H9 (cell line): ENCODE results near the gene RIMS1. TPM values are rescaled to one million over a fixed set of nuclear protein-coding genes. Genes with fewer than 3 reads are reported as not detected.

Source experiments
- DNase-seq: peaks from one replicate; pipeline ENCODE4 v3.0.0-alpha.2; 2017
- H2AFZ ChIP-seq: one replicate; pipeline ENCODE4 v1.6.1; 2013; ENCODE audit warnings: mild to moderate bottlenecking, low read length, control low read depth, moderate library complexity
- H2AK5ac ChIP-seq: 2 replicates; pipeline ENCODE4 v1.6.1; 2013; ENCODE audit warnings: low read length, control low read depth, mixed read lengths; ENCODE audit not compliant: insufficient read length
- H2BK120ac ChIP-seq: one replicate; pipeline ENCODE4 v1.6.1; 2013; ENCODE audit warnings: low read depth, mild to moderate bottlenecking, low read length, control low read depth, inconsistent platforms; ENCODE audit not compliant: poor library complexity, severe bottlenecking
- H2BK12ac ChIP-seq: 2 replicates; pipeline ENCODE4 v1.6.1; 2013; ENCODE audit warnings: low read length, control low read depth, mixed read lengths, low read depth; ENCODE audit not compliant: insufficient read length
- H2BK15ac ChIP-seq: 2 replicates; pipeline ENCODE4 v1.6.1; 2013; ENCODE audit warnings: low read depth, low read length, control low read depth
- H2BK20ac ChIP-seq: one replicate; pipeline ENCODE4 v1.6.1; 2013; ENCODE audit warnings: low read depth, mild to moderate bottlenecking, low read length, control low read depth, inconsistent platforms; ENCODE audit not compliant: poor library complexity, severe bottlenecking
- H2BK5ac ChIP-seq: 2 replicates; pipeline ENCODE4 v1.6.1; 2013; ENCODE audit warnings: low read length, control low read depth, mixed read lengths; ENCODE audit not compliant: insufficient read length
- H3K14ac ChIP-seq: 2 replicates; pipeline ENCODE4 v1.6.1; 2013; ENCODE audit warnings: low read length, control low read depth; ENCODE audit not compliant: insufficient read depth
- H3K18ac ChIP-seq: 2 replicates; pipeline ENCODE4 v1.6.1; 2013; ENCODE audit warnings: low read depth, mild to moderate bottlenecking, mixed read lengths, low read length, control low read depth; ENCODE audit not compliant: insufficient read length
- H3K23ac ChIP-seq: 2 replicates; pipeline ENCODE4 v1.6.1; 2013; ENCODE audit warnings: low read length, control low read depth, mixed read lengths, low read depth; ENCODE audit not compliant: insufficient read length
- H3K23me2 ChIP-seq: 2 replicates; pipeline ENCODE4 v1.6.1; 2013; ENCODE audit warnings: low read depth, mild to moderate bottlenecking, mixed read lengths, low read length, control low read depth; ENCODE audit not compliant: insufficient read length, poor library complexity, severe bottlenecking
- H3K27ac ChIP-seq: 2 replicates; pipeline ENCODE4 v1.5.1; 2013; ENCODE audit warnings: low read length, control low read depth, mixed read lengths, low read depth; ENCODE audit not compliant: insufficient read length
- H3K27me3 ChIP-seq: 2 replicates; pipeline ENCODE4 v1.6.1; 2013; ENCODE audit warnings: low read length, control low read depth, inconsistent platforms; ENCODE audit not compliant: insufficient read depth
- H3K4ac ChIP-seq: 2 replicates; pipeline ENCODE4 v1.6.1; 2013; ENCODE audit warnings: low read depth, mild to moderate bottlenecking, control low read depth, inconsistent platforms, low read length, moderate library complexity
- H3K4me1 ChIP-seq: 2 replicates; pipeline ENCODE4 v1.6.1; 2013; ENCODE audit warnings: low read length, control low read depth, inconsistent platforms; ENCODE audit not compliant: insufficient read depth
- H3K4me2 ChIP-seq: 2 replicates; pipeline ENCODE4 v1.6.1; 2013; ENCODE audit warnings: low read length, control low read depth, mixed read lengths; ENCODE audit not compliant: insufficient read length, insufficient read depth
- H3K56ac ChIP-seq: 2 replicates; pipeline ENCODE4 v1.6.1; 2013; ENCODE audit warnings: low read depth, mild to moderate bottlenecking, mixed read lengths, low read length, control low read depth; ENCODE audit not compliant: insufficient read length
- H3K79me1 ChIP-seq: 2 replicates; pipeline ENCODE4 v1.6.1; 2013; ENCODE audit warnings: low read depth, mild to moderate bottlenecking, moderate library complexity, low read length, control low read depth, inconsistent platforms; ENCODE audit not compliant: insufficient read depth, poor library complexity, severe bottlenecking
- H3K79me2 ChIP-seq: 2 replicates; pipeline ENCODE4 v1.6.1; 2013; ENCODE audit warnings: low read length, control low read depth, inconsistent platforms; ENCODE audit not compliant: insufficient read depth
- H3K9ac ChIP-seq: 2 replicates; pipeline ENCODE4 v1.6.1; 2013; ENCODE audit warnings: low read length, control low read depth, mixed read lengths; ENCODE audit not compliant: insufficient read length; ENCODE audit errors: extremely low read depth
- H3K9me3 ChIP-seq: one replicate; pipeline ENCODE4 v1.6.1; 2013; ENCODE audit warnings: low read depth, low read length, inconsistent platforms; ENCODE audit not compliant: control insufficient read depth
- H3T11ph ChIP-seq: one replicate; pipeline ENCODE4 v1.6.1; 2013; ENCODE audit warnings: mild to moderate bottlenecking, low read length, control low read depth, inconsistent platforms
- H4K20me1 ChIP-seq: one replicate; pipeline ENCODE4 v1.6.1; 2013; ENCODE audit not compliant: control insufficient read depth, insufficient read length, insufficient read depth
- H4K5ac ChIP-seq: 2 replicates; pipeline ENCODE4 v1.6.1; 2013; ENCODE audit warnings: low read depth, mild to moderate bottlenecking, mixed read lengths, low read length, control low read depth; ENCODE audit not compliant: insufficient read length
- H4K8ac ChIP-seq: replicated peaks from 2 replicates; pipeline ENCODE4 v1.6.1; 2013; ENCODE audit warnings: low read length, control low read depth, mixed read lengths, low read depth; ENCODE audit not compliant: insufficient read length
- H4K91ac ChIP-seq: 2 replicates; pipeline ENCODE4 v1.6.1; 2013; ENCODE audit warnings: low read depth, mild to moderate bottlenecking, moderate library complexity, mixed read lengths, low read length, control low read depth; ENCODE audit not compliant: insufficient read length
- H3K27ac Mint-ChIP-seq, 3 experiments: 2 replicates in 2 of 3; 3 replicates in 1 of 3; pipeline ENCODE4 v1.8.0; 2020 to 2021; ENCODE audit warnings: mixed read lengths in 3 of 3, mild to moderate bottlenecking in 1 of 3, moderate library complexity in 1 of 3
- H3K27me3 Mint-ChIP-seq: 2 replicates; pipeline ENCODE4 v1.8.0; 2021; ENCODE audit warnings: low read depth, mild to moderate bottlenecking, moderate library complexity, mixed read lengths
- H3K36me3 Mint-ChIP-seq, 3 experiments: 2 replicates in 2 of 3; 3 replicates in 1 of 3; pipeline ENCODE4 v1.8.0; 2020 to 2021; ENCODE audit warnings: low read depth in 3 of 3, mixed read lengths in 3 of 3; ENCODE audit not compliant: insufficient read depth in 1 of 3
- H3K4me1 Mint-ChIP-seq, 2 experiments: 2 replicates each; pipeline ENCODE4 v1.8.0; 2020; ENCODE audit warnings: mixed read lengths in 2 of 2
- H3K4me3 Mint-ChIP-seq, 2 experiments: 2 replicates in 1 of 2; 3 replicates in 1 of 2; pipeline ENCODE4 v1.8.0; 2020 to 2021; ENCODE audit warnings: mild to moderate bottlenecking in 2 of 2, mixed read lengths in 2 of 2, moderate library complexity in 1 of 2
- H3K9me3 Mint-ChIP-seq, 2 experiments: 2 replicates in 1 of 2; 3 replicates in 1 of 2; pipeline ENCODE4 v1.8.0; 2020; ENCODE audit warnings: mild to moderate bottlenecking in 2 of 2, mixed read lengths in 2 of 2, moderate library complexity in 1 of 2
- WGBS: extraction: QIAGEN DNeasy Blood & Tissue Kit; methylation state at CpG from one replicate; pipeline ENCODE4 v1.1.7; 2013; ENCODE audit warnings: missing lambda C conversion rate, low lambda C conversion rate, mixed read lengths; ENCODE audit not compliant: insufficient read length; ENCODE audit errors: extremely low coverage; 5-methylcytosine and 5-hydroxymethylcytosine counted together
- total RNA-seq: library from RNA; stranded (reverse); gene quantifications from 2 replicates; pipeline ENCODE4 v1.2.1, GENCODE V29; 2021
- TF ChIP-seq, protein P1 (sequence below): fragments of 200-600 bp; sonication (generic); conservative IDR thresholded peaks from 3 replicates; pipeline ENCODE4 v1.8.0; 2021; ENCODE audit warnings: antibody characterized with exemption, mild to moderate bottlenecking

RIMS1 gene
- total RNA-seq, 1 experiment from 2014 or later, result 0.83 TPM

DNA sequence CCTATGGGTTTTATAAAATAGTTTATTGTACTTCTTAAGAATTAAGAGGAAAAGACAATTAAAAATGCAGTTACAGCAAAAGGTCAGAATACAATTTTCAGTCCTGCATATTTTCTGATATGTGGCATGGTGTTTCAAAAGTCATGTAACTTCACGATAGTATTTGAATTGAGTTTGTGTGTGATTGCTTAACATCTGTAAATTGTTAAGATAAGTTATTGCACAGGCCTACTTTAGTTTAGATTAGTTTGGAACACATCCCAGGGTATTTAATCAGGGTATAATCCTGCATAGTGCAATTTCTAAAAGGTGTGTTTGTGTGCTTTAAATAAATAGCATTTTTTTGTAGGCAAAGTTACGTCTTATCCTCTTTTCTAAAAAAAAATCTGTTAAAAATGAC lies 289.6 kb downstream of the RIMS1 start:
- no peak overlapping the region for H3K23ac ChIP-seq
- Mint-ChIP-seq H3K27ac (no peak overlapping the region), H3K9me3 (no peaks in the 10 kb centered on the region)

More for the DNA sequence above, 289.6 kb downstream of the RIMS1 start:
- Histone ChIP-seq H3K27ac (no peak overlapping the region), H3K4me2 (no peak overlapping the region), H2BK120ac (no peak overlapping the region), H2BK15ac (no peak overlapping the region), H3K18ac (no peak overlapping the region), H3K23me2 (no peaks in the 10 kb centered on the region), H3K4me1 (no peaks in the 10 kb centered on the region), H2AK5ac (no peak overlapping the region), H2BK5ac (no peak overlapping the region), H3K79me1 (no peaks in the 10 kb centered on the region), H3K56ac (no peak overlapping the region), H2AFZ (no peak overlapping the region), H4K8ac (no peak overlapping the region), H3K4ac (no peak overlapping the region), H3K27me3 (no peaks in the 10 kb centered on the region), H2BK12ac (no peak overlapping the region), H3K9ac (no peak overlapping the region), H3T11ph (no peak overlapping the region), H4K91ac (no peak overlapping the region), H3K9me3 (no peaks in the 10 kb centered on the region), H3K14ac (no peak overlapping the region), H4K5ac (no peak overlapping the region), H4K20me1 (no peaks in the 10 kb centered on the region), H3K79me2 (no peaks in the 10 kb centered on the region), H2BK20ac (no peak overlapping the region)
- Mint-ChIP-seq H3K4me1 (no peaks in the 10 kb centered on the region), H3K4me3 (no peak overlapping the region), H3K27me3 (peaks cover 10% of the 10 kb centered on the region), H3K36me3 (no peaks in the 10 kb centered on the region)
- TF ChIP-seq, protein P1, sequence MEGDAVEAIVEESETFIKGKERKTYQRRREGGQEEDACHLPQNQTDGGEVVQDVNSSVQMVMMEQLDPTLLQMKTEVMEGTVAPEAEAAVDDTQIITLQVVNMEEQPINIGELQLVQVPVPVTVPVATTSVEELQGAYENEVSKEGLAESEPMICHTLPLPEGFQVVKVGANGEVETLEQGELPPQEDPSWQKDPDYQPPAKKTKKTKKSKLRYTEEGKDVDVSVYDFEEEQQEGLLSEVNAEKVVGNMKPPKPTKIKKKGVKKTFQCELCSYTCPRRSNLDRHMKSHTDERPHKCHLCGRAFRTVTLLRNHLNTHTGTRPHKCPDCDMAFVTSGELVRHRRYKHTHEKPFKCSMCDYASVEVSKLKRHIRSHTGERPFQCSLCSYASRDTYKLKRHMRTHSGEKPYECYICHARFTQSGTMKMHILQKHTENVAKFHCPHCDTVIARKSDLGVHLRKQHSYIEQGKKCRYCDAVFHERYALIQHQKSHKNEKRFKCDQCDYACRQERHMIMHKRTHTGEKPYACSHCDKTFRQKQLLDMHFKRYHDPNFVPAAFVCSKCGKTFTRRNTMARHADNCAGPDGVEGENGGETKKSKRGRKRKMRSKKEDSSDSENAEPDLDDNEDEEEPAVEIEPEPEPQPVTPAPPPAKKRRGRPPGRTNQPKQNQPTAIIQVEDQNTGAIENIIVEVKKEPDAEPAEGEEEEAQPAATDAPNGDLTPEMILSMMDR, result no peak
- no peak for DNase-seq
- WGBS, result no CpG with 5 or more reads among the region's 2 CpGs
